DMS 273 (cell line): Measurements from ENCODE around the gene LDAH.
A peak's percentile ranks its signal among the peaks of the same experiment; 100 is the strongest.

ENCODE experiments used
- DNase-seq: peaks from one replicate; lab custom pipeline; 2025; ENCODE audit not compliant: unreplicated experiment; lab: John Stamatoyannopoulos, UW

LDAH gene

GRCh38 chr2:20687260-20687832 lies 135.6 kb downstream of the LDAH start:
- DNase-seq: no peak

GRCh38 chr2:20684581-20685063 lies 138.3 kb downstream of the LDAH start:
- no peak for DNase-seq

- DNase-seq: peak; percentile 52
Observed at GRCh38 chr2:20682167-20682920, 140.6 kb downstream of the LDAH start.

GRCh38 chr2:20680744-20681375 lies 142.0 kb downstream of the LDAH start:
- DNase-seq: no peak

- DNase-seq: no peak
Observed at GRCh38 chr2:20678780-20679179, 144.1 kb downstream of the LDAH start.

GRCh38 chr2:20678086-20678395 lies 144.9 kb downstream of the LDAH start:
- DNase-seq: no peak

- DNase-seq: peak; percentile 45
Observed at GRCh38 chr2:20677301-20678085, 145.4 kb downstream of the LDAH start.

- no peak for DNase-seq
Observed at GRCh38 chr2:20676353-20677215, 146.3 kb downstream of the LDAH start.

- peak; percentile 41 for DNase-seq
Observed at GRCh38 chr2:20675701-20676352, 147.1 kb downstream of the LDAH start.

GRCh38 chr2:20674974-20675679 lies 147.8 kb downstream of the LDAH start:
- DNase-seq: no peak

- DNase-seq: no peak
Observed at GRCh38 chr2:20674309-20674965, 148.5 kb downstream of the LDAH start.

- DNase-seq: no peak
Observed at GRCh38 chr2:20673686-20674308, 149.1 kb downstream of the LDAH start.

GRCh38 chr2:20672201-20672951 lies 150.5 kb downstream of the LDAH start:
- DNase-seq: no peak

GRCh38 chr2:20671736-20672080 lies 151.2 kb downstream of the LDAH start:
- DNase-seq: no peak

GRCh38 chr2:20671036-20671735 lies 151.7 kb downstream of the LDAH start:
- no peak for DNase-seq

- no peak for DNase-seq
Observed at GRCh38 chr2:20670315-20671035, 152.4 kb downstream of the LDAH start.
